Ascending aorta (tissue), 2 donors: ENCODE data around the gene RFTN1. TPM values are rescaled to one million over a fixed set of nuclear protein-coding genes. Genes with fewer than 3 reads are reported as not detected.

Source experiments
- DNase-seq, 2 donors: peaks; one replicate each; pipeline ENCODE4 v3.0.0-alpha.2; 2019; ENCODE audit warnings: low spot score in 2 of 2
- H3K27ac ChIP-seq, 2 donors: fragments of 200-600 bp; sonication (generic); one replicate each; pipeline ENCODE4 v1.5.1; 2016 to 2017; ENCODE audit warnings: mild to moderate bottlenecking in 1 of 2
- H3K27me3 ChIP-seq: fragments of 200-600 bp; sonication (generic); one replicate; pipeline ENCODE4 v1.5.1; 2017
- H3K36me3 ChIP-seq, 2 donors: fragments of 200-600 bp; sonication (generic); one replicate each; pipeline ENCODE4 v1.5.1; 2016
- H3K4me1 ChIP-seq, 2 donors: fragments of 200-600 bp; sonication (generic); one replicate each; pipeline ENCODE4 v1.5.1; 2016 to 2017; ENCODE audit warnings: mild to moderate bottlenecking in 1 of 2
- H3K4me3 ChIP-seq, 2 donors: fragments of 200-600 bp; sonication (generic); one replicate each; pipeline ENCODE4 v1.5.1; 2016 to 2017; ENCODE audit warnings: mild to moderate bottlenecking in 1 of 2
- H3K9me3 ChIP-seq, 2 donors: fragments of 200-600 bp; sonication (generic); one replicate each; pipeline ENCODE4 v1.5.1; 2016
- CTCF ChIP-seq, 3 experiments: fragments of 200-600 bp in 2 of 3; fragments of 450-650 bp in 1 of 3; sonication (generic) in 2 of 3; IDR thresholded peaks; one replicate each; pipeline ENCODE4 v1.5.1; 2016 to 2019; ENCODE audit warnings: antibody characterized with exemption in 3 of 3, mild to moderate bottlenecking in 1 of 3, moderate library complexity in 1 of 3
- intact Hi-C: fragments of 100-400 bp; cut with DNase I; formaldehyde crosslinking; loops from one replicate; pipeline ENCODE4 v1.15.1; 2023
- total RNA-seq: library from RNA; depleted of rRNA; stranded (reverse); fragments of >200 nt; gene quantifications from one replicate; pipeline ENCODE4 v1.1.0, GENCODE V29; 2016

RFTN1 gene
- total RNA-seq, 1 donor from 2014 or later = 72.6 TPM

- TF ChIP-seq CTCF (IDR thresholded peaks at IDR 0.05) = no peak
- H3K9me3 ChIP-seq = no peaks in the 10 kb centered on the region
These were observed 82.5 kb downstream of the RFTN1 start for GRCh38 chr3:16430717-16431630.

GRCh38 chr3:16429086-16429485, 84.4 kb downstream of the RFTN1 start:
- Histone ChIP-seq H3K27me3 (no peaks in the 10 kb centered on the region), H3K9me3 (no peaks in the 10 kb centered on the region), H3K36me3 (peaks cover 12 to 19% of the 10 kb centered on the region in 2 donors), H3K4me3 (no peak overlapping the region), H3K4me1 (peaks cover 6 to 10% of the 10 kb centered on the region in 2 donors), H3K27ac (peak overlapping the region; percentile 6 to 46)
- intact Hi-C loops = no loop called here
- DNase-seq = no peak
- TF ChIP-seq CTCF (IDR thresholded peaks at IDR 0.05) = no peak

More at GRCh38 chr3:16430717-16431630, 82.5 kb downstream of the RFTN1 start:
- intact Hi-C loops = no loop called here
- Histone ChIP-seq H3K36me3 (peaks cover 12 to 19% of the 10 kb centered on the region in 2 donors), H3K4me1 (peaks cover 6 to 10% of the 10 kb centered on the region in 2 donors), H3K27me3 (no peaks in the 10 kb centered on the region), H3K4me3 (no peak overlapping the region), H3K27ac (peak overlapping the region in 1 of 2 donors; percentile 31)
- DNase-seq = no peak

- Histone ChIP-seq H3K9me3 (no peaks in the 10 kb centered on the region), H3K4me3 (no peak overlapping the region), H3K4me1 (peaks cover 6 to 10% of the 10 kb centered on the region in 2 donors), H3K27ac (no peak overlapping the region), H3K36me3 (peaks cover 12 to 18% of the 10 kb centered on the region in 2 donors), H3K27me3 (no peaks in the 10 kb centered on the region)
- intact Hi-C loops = no loop called here
- TF ChIP-seq CTCF (IDR thresholded peaks at IDR 0.05) = no peak
- no peak for DNase-seq
These were observed 84.9 kb downstream of the RFTN1 start for GRCh38 chr3:16428612-16429011.

GRCh38 chr3:16427103-16427965, 86.2 kb downstream of the RFTN1 start:
- Histone ChIP-seq H3K4me3 (no peak overlapping the region), H3K9me3 (no peaks in the 10 kb centered on the region), H3K4me1 (peaks cover 6 to 10% of the 10 kb centered on the region in 2 donors), H3K27me3 (no peaks in the 10 kb centered on the region), H3K36me3 (peaks cover 5 to 8% of the 10 kb centered on the region in 2 donors), H3K27ac (peak overlapping the region; percentile 39 to 68)
- intact Hi-C loops = no loop called here
- no peak for TF ChIP-seq CTCF (IDR thresholded peaks at IDR 0.05)
- peak in 1 of 2 donors; percentile 74 for DNase-seq

- H3K4me1 ChIP-seq = peaks cover 6 to 10% of the 10 kb centered on the region in 2 donors
- H3K9me3 ChIP-seq = no peaks in the 10 kb centered on the region
- H3K36me3 ChIP-seq = peaks cover 1 to 3% of the 10 kb centered on the region in 2 donors
- intact Hi-C loops = no loop called here
- H3K4me3 ChIP-seq = no peak overlapping the region
- H3K27ac ChIP-seq = peak overlapping the region in 1 of 2 donors; percentile 68
- no peak for TF ChIP-seq CTCF (IDR thresholded peaks at IDR 0.05)
- DNase-seq = no peak
- no peaks in the 10 kb centered on the region for H3K27me3 ChIP-seq
These were observed 86.8 kb downstream of the RFTN1 start for GRCh38 chr3:16426665-16427064.
